GM12892 (cell line): Measurements from ENCODE around the gene DAP3.

Experiments
- POLR2A ChIP-seq: IDR thresholded peaks from 2 replicates; pipeline ENCODE4 v1.6.1; 2011; ENCODE audit warnings: low read depth, low read length, control low read depth
- POLR2AphosphoS5 ChIP-seq: IDR thresholded peaks from 2 replicates; pipeline ENCODE4 v1.6.1; 2011; ENCODE audit warnings: low read depth, low read length, control low read depth

- TF ChIP-seq POLR2AphosphoS5 (no peak), POLR2A (no peak)
These were observed 40.4 kb upstream of the DAP3 start for GRCh38 chr1:155648207-155649147.
